Measurements from ENCODE around the gene FITM1.

Gene FITM1

GRCh38 chr14:24146978-24147760 lies 16.7 kb downstream of the FITM1 start, which contains the start of gene RNF31:
Gene RNF31 (plus strand): TSS chr14:24147498. CDS start chr14:24147699, 201 bp downstream.
- peak within 1 kb of the TSS; percentile 95 for H3K4me3 ChIP-seq (ENCODE audit: low read length)
- TF ChIP-seq, protein P1, sequence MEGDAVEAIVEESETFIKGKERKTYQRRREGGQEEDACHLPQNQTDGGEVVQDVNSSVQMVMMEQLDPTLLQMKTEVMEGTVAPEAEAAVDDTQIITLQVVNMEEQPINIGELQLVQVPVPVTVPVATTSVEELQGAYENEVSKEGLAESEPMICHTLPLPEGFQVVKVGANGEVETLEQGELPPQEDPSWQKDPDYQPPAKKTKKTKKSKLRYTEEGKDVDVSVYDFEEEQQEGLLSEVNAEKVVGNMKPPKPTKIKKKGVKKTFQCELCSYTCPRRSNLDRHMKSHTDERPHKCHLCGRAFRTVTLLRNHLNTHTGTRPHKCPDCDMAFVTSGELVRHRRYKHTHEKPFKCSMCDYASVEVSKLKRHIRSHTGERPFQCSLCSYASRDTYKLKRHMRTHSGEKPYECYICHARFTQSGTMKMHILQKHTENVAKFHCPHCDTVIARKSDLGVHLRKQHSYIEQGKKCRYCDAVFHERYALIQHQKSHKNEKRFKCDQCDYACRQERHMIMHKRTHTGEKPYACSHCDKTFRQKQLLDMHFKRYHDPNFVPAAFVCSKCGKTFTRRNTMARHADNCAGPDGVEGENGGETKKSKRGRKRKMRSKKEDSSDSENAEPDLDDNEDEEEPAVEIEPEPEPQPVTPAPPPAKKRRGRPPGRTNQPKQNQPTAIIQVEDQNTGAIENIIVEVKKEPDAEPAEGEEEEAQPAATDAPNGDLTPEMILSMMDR (conservative IDR thresholded peaks at IDR 0.05; ENCODE audit: low read depth, low read length): no peak
- peak; percentile 94 for DNase-seq (ENCODE audit: low read depth)

DNA sequence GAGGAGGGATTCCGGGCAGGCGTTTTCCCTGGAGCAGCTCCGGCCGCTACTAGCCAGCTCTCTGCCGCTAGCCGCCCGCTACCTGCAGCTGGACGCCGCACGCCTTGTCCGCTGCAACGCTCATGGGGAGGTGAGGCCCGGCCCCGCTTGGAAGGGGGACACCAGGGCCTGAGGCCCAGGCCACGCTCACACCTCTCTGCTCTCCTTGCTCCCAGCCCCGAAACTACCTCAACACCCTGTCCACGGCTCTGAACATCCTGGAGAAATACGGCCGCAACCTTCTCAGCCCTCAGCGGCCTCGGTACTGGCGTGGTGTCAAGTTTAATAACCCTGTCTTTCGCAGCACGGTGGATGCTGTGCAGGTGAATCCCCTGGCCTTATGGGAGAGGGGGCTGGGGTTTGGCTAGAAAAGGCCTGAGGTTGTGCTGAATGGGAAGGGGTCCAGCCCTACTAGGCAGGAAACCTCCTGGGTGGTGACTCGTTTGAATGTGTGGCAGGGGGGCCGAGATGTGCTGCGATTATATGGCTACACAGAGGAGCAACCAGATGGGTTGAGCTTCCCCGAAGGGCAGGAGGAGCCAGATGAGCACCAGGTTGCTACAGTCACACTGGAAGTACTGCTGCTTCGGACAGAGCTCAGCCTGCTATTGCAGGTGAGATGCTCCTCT lies 17.4 kb downstream of the FITM1 start:
- no peak for DNase-seq (ENCODE audit: low read depth)
- TF ChIP-seq, protein P1 (conservative IDR thresholded peaks at IDR 0.05; ENCODE audit: low read depth, low read length): no peak
- peak overlapping the region; percentile 95 for H3K4me3 ChIP-seq (ENCODE audit: low read length)

DNA sequence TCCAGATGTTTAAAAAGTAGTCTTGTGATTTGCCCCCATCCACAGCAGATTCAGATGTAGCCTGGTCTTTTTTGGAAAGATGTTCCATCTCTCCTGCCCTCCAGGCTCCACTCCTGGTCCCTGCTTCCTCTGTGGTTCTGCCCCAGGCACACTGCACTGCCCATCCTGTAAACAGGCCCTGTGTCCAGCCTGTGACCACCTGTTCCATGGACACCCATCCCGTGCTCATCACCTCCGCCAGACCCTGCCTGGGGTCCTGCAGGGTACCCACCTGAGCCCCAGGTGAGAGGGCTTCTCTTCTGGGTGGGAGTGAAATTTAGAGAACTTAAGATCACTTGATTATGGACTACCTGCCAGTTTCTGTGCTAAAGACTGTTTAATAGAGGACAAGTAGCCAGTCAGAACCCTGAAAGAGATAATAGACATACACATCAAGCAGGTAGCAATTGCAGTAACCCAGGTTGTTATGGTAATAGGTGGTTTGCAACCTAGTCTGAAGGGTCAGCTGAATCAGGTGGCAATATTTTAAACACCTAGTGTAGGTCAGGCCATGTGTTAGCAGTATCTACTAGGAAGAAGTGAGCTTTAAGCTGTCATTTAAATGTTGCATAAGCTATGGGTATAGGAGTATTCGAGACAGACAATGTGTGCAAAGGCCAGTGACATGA lies 19.0 kb downstream of the FITM1 start:
- TF ChIP-seq, protein P1 (conservative IDR thresholded peaks at IDR 0.05; ENCODE audit: low read depth, low read length): no peak
- H3K4me3 ChIP-seq (ENCODE audit: low read length): no peak overlapping the region
- no peak for DNase-seq (ENCODE audit: low read depth)

DNA sequence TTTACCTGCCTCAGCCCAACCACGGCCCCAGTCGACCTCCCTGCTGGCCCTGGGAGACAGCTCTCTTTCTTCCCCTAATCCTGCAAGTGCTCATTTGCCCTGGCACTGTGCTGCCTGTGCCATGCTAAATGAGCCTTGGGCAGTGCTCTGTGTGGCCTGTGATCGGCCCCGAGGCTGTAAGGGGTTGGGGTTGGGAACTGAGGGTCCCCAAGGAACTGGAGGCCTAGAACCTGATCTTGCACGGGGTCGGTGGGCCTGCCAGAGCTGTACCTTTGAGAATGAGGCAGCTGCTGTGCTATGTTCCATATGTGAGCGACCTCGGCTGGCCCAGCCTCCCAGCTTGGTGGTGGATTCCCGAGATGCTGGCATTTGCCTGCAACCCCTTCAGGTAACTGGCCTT lies 19.6 kb downstream of the FITM1 start:
- TF ChIP-seq, protein P1 (conservative IDR thresholded peaks at IDR 0.05; ENCODE audit: low read depth, low read length): no peak
- no peak for DNase-seq (ENCODE audit: low read depth)
- H3K4me3 ChIP-seq (ENCODE audit: low read length): no peak overlapping the region

- DNase-seq (ENCODE audit: low read depth): no peak
- TF ChIP-seq, protein P1 (conservative IDR thresholded peaks at IDR 0.05; ENCODE audit: low read depth, low read length): no peak
- no peak overlapping the region for H3K4me3 ChIP-seq (ENCODE audit: low read length)
Observed at GRCh38 chr14:24150567-24150966, 20.1 kb downstream of the FITM1 start.

DNA sequence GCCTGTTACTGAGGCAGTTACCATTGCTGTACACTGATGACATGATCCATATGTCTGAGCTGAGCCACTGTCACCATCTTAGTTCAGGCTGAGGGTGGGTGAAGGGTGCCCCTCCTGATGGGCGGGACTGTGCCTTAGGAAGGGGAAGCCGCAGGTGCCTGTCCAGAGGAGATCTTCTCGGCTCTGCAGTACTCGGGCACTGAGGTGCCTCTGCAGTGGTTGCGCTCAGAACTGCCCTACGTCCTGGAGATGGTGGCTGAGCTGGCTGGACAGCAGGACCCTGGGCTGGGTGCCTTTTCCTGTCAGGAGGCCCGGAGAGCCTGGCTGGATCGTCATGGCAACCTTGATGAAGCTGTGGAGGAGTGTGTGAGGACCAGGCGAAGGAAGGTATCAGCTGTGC lies 20.5 kb downstream of the FITM1 start:
- no peak for DNase-seq (ENCODE audit: low read depth)
- TF ChIP-seq, protein P1 (conservative IDR thresholded peaks at IDR 0.05; ENCODE audit: low read depth, low read length): no peak
- no peak overlapping the region for H3K4me3 ChIP-seq (ENCODE audit: low read length)
